CD4-positive, alpha-beta T cell treated with Interleukin-2 at 100 ng/mL for 4 hours (primary cell): ENCODE measurements around the gene LRG1.

ENCODE experiments used
- DNase-seq: peaks from one replicate; pipeline ENCODE4 v3.0.0-alpha.2; 2020; ENCODE audit warnings: low spot score

Gene LRG1

DNA sequence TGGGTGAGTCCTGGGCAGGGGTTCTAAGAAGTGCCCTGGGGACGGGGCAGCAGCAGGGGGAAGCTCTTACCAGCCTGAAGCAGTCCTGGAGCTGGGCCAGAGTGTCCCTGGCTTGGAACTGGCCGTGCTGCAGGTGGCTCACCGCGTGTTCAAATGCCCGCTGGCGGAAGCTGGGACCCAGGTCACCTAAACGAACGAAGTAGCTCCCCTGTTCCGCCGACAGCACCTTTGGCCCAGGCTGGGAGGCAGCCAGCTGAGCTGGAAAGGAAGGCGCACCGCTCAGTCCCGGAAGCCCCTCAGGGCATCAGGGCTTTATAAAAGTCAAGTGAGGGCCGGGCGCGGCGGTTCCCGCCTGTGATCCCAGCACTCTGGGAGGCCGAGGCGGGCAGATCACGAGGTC, 31.1 kb downstream of the LRG1 start:
- no peak for DNase-seq

DNA sequence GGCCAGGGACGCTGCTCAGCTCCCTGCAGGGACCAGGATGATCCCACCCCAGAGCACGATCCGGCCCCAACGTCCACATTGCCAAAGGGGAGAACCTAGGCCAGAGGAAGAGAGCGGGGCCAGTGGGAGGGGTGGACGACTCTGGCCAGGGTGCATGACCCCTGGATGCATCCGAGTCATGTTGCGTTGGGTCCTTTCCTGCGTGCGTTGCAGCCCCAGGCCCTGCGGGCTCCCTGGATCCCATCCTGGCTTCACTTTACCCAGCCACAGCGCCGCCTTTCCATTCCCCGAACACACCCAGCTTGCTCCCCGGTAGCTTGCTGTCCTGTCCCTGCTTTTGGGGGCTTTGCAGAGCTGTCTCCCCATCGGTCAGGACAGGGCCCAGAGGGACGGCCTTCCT, 32.0 kb downstream of the LRG1 start:
- no peak for DNase-seq

DNA sequence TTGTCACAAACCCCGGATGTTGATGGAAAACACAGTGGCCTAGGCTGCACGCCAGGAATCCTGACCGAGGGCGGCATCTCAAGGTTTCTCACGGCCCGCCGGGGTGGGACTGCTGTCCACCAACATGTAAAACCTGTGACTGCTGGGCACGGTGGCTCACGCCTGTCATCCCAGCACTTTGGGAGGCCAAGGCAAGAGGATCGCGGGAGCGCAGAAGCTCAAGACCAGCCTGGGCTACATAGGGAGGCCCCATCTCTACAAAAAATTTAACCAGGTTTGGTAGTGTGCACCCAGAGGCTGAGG, 32.7 kb downstream of the LRG1 start:
- DNase-seq, result no peak

DNA sequence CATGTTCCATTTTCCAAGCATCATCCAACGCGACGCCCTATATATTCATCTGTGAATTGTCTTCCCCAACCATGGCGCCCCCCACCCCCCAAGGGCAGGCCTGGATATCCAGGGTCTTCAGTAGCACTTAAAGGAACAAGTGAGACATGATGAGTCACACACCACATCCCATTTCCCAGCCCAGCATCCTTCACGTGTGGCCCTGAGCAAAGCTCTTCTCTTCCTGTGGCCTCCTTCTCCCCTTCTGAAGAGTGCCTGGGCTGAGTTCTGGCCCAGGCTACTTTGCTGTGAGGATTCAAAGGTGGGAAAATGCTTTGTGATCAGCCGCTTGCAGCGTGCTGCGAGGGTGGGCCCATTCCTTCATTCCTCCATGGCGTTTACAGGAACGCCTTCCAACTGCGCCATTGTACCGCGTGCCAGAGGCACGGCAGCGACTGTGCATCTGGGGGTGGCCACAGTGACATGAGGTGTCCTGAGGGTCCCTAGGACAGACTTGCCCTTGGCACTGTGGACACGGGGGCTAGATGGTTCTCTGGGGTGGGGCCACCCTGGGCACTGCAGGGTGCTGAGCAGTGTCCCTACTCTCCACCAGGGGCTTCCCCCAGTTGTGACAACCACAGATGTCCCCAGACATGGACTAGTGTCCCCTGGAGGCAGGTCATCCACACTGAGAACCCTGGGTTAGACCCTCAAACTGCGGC, 33.2 kb downstream of the LRG1 start:
- no peak for DNase-seq

DNA sequence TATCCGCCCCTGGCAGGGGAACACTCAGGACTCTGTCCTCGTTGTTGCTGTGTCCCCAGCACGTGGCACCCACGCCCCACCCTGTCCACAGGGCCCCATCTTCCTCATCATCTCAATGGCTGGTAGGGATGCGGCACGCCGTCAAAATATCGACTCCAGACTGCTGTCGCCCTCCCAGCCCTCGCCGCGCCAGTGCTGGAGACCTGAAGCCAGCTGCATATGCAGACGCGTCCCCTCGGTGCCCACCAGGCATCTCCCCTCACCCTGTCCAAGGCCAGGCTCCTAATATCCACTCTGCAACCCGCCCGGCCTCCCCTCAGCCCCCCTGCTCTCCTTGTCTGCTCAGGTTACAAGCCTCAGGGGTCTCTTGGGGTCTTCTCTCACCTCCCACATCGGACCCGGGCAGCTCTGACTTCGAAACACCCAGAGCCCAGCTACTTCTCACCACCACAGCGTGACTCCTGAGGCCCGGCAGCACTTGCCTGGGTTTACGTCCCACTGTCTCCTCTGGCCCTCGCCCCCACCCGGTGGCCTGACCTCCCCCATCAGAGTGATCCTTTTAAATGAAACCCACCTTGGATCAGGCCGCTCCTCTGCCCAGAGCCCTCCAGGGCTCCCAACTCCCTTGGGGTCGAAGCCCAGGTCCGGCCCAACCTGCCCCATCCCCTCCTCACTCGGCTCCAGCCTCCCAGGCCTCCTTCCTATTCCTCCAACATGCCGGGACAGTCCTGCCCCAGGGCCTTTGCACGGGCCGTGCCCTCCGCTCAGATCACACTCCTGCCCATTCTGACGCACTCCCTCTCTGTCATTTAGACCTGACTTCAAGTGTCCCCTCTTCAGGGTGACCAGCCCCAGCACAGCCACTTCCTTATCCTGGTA, 34.0 kb downstream of the LRG1 start:
- no peak for DNase-seq

DNA sequence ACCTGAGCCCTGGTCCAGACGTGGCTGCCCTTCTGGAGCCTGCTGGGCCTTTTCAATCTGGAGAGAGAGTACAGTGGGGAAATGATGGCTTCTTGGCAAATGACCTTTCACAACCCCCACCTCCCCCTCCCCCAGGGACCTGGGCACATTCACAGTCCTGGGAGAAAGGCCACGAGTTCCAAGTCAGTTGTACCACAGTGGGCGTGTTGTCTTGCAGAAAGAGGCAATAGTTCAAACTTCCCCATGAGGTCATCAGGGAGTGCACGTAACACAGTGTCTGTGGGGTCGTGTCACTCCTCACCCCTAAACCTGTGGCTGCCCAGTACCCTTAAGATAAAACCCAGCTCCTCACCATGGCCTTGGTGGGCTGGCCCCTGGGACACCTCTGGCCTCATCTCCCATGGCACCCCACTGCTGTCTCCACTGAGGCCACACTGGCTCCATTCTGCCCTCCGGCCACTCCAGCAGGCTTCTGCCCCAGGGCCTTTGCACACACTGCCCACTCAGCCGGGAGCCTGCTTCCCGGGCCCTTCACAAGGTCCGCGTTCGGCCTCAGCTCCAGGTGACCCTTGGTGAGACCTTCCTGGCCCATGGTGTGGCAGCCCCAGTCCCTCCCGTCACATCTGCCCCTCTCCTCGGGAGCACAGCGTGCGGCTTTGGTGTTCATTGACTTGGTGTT, 34.8 kb downstream of the LRG1 start:
- DNase-seq, result no peak

DNA sequence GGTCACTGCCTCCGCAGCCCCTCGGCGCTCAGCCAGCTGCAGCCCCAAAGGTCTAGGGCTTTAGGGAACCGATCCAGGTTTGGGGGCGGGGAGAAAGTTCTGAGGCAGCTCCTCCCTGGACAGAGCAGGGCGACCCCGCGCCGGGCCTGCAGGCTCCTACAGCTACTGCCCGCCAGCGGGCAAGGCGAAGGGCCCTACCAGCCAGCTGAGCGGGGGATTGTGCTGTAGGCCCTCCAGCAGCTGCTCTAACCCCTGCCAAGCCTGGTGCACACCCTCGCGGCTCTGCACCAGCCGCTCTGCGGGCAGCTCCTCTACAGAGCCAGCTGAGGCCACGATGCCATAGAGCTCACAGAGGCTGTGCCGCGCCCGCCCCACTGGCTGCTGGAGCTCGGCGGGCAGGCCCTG, 35.5 kb downstream of the LRG1 start:
- DNase-seq, result no peak

DNA sequence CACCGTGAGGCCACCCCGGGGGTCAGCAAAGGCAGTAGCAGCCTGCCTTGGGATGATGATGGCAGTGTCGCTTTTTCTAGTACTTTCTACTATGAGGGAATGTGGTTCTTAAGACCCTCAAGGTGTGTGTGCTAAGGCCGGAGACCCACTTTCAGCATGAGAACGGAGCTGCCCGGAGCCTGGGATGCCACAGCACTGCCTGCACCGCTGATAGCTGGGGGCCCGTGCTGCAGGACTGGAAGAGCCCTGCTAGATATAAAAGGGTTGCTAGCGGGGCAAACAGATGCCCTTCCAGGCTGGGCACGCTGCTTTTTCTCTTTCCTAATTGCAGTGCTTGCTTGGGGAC, 36.0 kb downstream of the LRG1 start:
- DNase-seq, result no peak

DNA sequence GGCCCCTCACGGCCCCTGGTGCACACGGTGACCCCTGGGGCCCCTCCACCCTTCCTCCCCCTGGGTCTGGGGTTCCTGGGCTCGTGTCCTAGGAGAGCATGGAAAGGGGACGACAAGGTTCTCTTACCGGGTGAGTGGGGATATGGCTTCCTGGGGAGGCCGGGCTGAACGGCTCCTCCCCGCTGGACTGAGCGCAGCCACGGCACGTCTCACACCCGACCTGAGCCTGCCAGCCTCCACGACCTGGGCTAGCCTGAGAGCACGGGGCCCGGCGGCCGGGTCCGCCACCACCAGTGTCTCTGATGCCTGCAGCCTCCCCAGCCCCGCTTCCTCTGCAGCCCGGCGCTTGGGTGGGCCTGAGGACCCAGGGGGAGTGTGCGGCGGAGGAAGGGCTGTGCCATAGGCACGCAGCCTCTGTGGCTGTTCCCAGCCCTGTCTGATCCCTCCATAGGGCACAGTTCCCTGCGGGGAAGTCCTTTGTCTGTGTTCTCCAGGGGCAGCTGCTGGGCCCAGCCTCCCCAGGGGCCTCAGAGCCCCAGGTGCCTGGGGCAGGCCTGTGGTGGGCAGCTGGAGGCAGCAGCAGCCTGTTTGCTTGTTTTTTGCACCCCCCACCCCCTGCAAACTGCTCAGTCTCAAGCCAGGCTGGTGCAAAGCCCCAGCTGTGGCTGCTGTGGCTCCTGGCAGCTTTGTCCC, 36.6 kb downstream of the LRG1 start:
- no peak for DNase-seq

DNA sequence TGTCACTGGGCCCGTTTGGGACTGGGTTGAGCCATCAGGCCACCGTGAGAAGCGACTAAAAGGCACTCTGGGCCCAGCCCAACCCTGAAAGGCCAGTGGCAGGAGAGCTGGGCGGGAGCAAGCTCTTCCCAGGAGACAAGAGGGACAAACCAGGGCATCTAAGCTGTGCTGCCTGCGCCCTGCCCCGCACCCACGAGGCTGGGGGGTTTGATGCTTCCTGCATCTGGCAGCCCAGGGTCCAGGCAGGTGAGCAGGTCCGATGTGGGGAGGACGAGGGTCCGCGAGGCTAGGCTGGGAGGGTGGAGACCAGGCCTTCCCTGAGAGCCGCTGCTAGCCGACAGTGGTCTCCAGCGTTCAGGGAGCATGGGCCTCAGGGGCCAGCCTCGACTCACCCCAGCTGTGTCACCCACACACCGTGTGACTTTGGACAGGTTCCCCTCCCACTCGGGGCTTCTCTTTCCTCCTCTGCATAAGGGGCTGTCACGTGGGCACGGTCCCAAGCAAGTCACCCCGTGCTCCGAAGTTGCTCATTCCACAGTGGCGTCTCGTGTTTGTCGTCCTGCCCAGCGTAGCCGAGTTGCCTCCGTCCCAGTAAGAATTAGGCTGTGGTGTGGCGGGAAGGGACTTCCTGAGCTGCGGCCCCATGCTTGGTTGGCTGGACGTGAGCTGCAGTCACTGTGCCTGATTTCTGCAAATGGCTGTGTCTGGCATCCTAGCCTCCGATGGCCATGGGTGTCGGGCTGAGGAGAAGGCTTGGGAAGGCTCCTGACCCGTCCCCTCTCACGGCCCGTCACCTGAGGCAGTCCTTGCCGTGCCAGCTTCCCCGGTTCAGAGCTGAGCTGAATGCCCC, 37.3 kb downstream of the LRG1 start:
- no peak for DNase-seq

DNA sequence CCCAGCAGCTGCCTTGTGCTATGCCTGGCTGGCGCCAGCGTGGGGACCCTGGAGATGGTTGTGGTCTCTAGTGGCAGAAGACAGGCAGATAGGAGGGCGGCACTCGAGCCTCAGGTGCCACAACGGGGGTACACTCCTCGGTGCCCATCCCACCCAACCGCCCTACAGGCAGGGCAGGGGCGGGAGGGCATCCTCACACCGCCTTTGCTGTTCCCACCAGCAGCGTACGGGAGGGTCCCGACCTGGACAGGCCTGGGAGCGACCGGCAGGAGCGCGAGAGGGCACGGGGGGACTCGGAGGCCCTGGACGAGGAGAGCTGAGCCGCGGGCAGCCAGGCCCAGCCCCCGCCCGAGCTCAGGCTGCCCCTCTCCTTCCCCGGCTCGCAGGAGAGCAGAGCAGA, 38.1 kb downstream of the LRG1 start:
- no peak for DNase-seq

DNA sequence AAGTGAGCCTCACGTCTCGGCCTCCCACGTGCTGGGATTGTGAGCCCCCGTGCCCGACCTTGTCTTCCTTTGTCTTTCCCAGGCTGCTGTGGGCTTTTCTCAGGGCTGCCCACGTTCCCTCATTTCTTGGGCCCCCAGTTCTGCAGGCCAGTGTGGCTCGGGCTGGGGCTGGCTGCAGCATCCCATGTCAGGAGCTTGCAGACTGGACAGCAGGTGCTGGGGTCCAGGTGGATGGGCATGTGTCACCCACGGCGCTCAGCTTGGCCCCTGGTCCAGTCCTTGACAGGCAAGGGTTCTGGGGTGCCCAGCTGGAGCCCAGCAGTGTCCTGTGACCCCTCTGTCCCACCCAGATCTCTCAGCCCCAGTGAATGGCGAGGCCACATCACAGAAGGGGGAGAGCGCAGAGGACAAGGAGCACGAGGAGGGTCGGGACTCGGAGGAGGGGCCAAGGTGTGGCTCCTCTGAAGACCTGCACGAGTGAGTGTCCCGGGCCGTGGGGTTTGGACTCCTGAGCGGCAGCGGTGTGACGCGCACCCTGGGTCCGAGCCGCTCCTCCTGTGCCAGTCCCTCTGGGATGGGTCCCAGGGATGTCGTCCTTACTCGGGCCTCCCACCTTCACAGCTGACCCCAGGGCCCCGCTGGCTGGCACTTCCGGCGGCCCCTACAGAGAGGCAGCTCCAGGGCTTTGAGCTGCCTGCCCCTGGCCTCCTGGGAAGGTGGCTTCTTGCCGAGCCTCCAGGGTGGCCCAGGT, 38.8 kb downstream of the LRG1 start:
- no peak for DNase-seq

DNA sequence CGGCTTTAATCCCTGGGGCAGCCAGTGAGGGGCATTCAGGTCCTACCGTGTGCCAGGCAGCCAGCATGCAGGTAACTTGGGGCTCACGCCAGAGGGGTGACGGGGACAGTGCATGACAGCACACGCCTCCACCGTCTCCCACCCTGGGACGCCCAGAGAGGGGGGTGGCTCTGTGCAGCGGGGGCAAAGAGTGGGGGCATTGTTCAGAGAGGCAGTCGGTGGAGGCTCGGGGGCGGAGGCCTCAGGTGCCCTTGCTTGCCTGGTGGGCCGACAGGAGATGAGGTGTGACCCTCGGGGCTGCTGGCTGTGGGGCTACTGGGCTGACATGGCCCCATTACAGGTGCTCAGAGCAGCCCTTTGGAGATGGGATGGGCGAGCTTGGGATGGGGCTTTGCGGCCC, 40.0 kb downstream of the LRG1 start:
- no peak for DNase-seq

DNA sequence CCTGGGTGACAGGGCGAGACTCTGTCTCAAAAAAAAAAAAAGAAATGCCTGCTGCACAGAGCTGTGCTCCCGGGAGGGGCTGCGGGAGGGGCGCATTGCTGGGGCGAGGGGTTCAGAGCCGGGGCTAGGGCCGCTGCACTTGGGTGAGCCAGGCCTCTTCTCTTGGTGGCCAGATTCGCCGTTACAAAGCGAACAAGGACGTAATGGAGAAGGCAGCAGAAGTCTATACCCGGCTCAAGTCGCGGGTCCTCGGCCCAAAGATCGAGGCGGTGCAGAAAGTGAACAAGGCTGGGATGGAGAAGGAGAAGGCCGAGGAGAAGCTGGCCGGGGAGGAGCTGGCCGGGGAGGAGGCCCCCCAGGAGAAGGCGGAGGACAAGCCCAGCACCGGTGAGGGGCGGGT, 40.5 kb downstream of the LRG1 start:
- DNase-seq, result no peak

DNA sequence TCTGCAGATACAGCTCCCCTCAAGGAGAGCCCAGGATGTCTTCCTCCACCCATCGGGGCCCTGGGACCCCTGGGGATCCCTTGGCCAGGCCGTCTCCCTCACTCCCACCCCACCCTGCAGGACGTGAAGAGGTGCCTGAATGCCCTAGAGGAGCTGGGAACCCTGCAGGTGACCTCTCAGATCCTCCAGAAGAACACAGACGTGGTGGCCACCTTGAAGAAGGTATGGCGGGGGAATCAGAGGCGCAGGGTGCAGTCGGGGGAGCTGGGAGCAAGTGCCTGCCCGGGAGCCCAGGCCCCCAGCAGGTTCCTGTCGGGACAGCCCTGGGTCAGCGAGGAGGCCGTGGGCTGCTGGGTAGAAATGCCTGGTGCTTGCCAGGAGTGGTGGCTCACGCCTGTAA, 41.1 kb downstream of the LRG1 start:
- no peak for DNase-seq

DNA sequence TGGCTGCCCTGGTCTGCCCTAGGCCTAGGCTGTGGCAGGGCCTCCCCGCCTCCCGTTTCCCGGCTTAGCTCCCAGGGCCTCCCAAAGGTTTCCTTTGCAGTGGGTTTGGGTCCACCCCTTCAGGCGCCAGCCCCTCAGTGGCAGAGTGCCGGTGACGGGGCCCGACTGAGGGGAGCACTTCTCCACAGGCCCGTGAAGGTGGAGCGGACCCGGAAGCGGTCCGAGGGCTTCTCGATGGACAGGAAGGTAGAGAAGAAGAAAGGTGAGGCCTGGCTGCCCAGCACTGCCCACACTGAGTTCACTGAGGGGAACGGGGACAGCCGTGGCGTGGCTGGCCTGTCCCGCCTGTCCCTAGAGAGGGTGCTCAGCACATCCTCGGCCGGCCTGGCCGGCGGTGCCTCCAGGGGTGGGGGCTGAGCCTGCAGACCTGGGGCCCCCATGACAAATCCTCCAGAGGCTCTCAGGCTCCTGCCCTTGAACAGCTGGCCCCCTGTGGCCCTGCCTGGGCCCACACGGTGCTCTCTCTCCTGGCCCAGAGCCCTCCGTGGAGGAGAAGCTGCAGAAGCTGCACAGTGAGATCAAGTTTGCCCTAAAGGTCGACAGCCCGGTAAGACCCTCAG, 42.0 kb downstream of the LRG1 start:
- DNase-seq, result no peak

DNA sequence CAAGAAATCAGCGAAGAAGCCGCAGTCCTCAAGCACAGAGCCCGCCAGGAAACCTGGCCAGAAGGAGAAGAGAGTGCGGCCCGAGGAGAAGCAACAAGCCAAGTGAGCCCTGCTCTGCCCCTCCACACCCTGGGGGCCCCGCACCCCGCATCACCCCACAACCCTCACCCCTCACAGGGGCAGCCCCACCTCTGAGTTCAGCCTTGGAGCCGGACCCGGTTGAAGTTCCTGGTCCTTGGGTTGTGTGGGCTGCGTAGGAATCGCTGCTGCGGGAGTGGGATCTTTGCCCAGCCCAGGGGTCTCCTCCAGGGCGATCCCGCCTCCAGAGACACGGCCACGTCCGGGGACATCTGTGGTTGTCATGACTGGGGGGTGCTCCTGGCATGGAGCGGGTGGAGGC, 43.5 kb downstream of the LRG1 start:
- DNase-seq, result no peak

DNA sequence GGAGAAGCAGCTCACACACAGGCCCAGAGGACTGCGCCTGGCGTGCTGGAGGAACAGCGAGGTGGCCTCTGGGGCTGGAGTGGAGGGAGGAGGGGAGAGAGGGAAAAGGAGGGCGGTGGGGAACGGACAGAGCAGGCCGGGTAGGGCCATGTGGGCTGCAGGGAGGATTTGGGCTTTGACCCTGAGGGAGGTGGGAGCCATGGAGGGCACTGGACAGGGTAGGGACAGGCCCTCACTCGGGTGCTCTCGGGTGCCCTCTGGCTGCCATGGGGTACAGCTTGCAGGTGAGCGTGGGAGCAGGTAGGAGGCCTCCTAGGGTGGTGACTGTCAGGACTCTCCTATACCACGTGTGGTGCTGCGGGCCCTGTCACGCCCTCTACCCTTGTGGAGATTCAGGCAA, 44.4 kb downstream of the LRG1 start:
- DNase-seq, result peak; percentile 1

DNA sequence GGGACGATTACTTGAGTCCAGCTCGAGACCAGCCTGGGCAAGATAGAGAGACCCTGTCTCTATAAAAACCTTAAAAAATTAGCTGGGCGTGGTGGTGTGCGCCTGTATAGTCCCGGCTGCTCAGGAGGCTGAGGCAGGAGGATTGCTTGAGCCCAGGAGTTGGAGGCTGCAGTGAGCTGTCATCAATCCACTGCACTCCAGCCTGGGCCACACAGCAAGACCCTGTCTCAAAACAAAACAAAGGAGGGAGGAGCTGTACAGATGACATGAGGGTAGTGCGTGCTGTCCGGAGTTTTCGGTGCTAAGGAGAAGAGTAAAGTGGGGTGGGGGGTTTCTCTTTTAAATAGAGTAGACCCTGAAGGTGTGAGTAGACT, 45.2 kb downstream of the LRG1 start:
- DNase-seq, result no peak

DNA sequence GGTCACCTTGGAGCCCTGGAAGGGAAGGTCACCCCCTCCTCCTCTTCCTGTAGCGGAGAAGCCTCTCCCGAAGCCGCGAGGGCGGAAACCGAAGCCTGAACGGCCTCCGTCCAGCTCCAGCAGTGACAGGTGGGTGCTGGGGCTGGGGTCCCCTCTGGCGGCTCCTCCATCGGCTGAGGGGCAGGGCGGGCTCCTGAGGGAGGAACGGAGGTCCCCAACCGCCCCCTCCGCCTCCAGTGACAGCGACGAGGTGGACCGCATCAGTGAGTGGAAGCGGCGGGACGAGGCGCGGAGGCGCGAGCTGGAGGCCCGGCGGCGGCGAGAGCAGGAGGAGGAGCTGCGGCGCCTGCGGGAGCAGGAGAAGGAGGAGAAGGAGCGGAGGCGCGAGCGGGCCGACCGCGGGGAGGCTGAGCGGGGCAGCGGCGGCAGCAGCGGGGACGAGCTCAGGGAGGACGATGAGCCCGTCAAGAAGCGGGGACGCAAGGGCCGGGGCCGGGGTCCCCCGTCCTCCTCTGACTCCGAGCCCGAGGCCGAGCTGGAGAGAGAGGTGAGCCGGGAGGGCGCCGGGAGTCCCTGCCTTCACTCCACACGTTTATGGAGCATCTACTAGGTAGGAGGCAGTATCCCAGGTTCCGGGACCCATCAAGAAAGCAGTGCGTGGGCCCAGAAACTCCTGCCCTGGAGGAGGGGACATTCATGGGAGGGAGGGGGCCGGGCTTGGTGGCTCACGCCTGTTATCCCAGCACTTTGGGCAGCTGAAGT, 45.7 kb downstream of the LRG1 start:
- DNase-seq, result no peak
